ENCODE results near the gene RPS21. TPM values are rescaled to one million over a fixed set of nuclear protein-coding genes. Genes with fewer than 3 reads are reported as not detected.

The RPS21 gene
- total and polyA plus RNA-seq, 2 of the 4 experiments (the other 2 are of a cell fraction): 2,710 to 4,298 TPM

DNA sequence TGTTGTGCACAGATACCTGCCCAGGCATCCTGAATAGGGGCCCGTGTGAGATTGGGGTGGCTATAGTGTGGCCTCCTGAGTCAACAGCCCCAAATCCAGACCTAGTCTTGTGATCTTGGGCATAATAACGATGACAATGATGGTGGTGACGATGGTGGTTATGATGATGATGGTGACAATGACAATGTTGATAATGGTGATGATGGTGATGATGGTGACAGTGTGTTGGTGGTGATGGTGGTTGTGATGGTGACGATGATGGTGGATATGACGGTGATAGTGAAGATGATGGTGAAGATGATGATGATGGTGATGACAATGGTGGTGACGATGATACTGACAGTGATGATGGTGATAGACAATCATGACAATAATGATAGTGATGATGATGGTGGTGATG is 5.1 kb upstream of the RPS21 start:
- H3K9me3 ChIP-seq (ENCODE audit: control insufficient read depth, insufficient read depth, low read length): no peaks in the 10 kb centered on the region
- ATAC-seq (ENCODE audit: low read depth) (no peak), DNase-seq (no peak)
- H3K9ac ChIP-seq (ENCODE audit: low read depth, low read length): no peak overlapping the region
- H3K27me3 ChIP-seq (ENCODE audit: control insufficient read depth, insufficient read depth, low read length): no peaks in the 10 kb centered on the region
- H4K5ac ChIP-seq (ENCODE audit: low read depth, low read length): no peak overlapping the region
- H3K4ac ChIP-seq (ENCODE audit: low read depth, low read length): no peak overlapping the region
- no peak overlapping the region for H2BK120ac ChIP-seq (ENCODE audit: low read depth, low read length)
- peak overlapping the region; percentile 52 for H2BK5ac ChIP-seq (ENCODE audit: low read depth, low read length, poor library complexity, severe bottlenecking)
- peaks cover 5% of the 10 kb centered on the region for H3K4me1 ChIP-seq (ENCODE audit: control insufficient read depth, insufficient read depth, low read length)
- no peak overlapping the region for H3K18ac ChIP-seq (ENCODE audit: low read depth, low read length)
- POLR2A ChIA-PET (ENCODE audit: unreplicated experiment): no interaction called here
- H2AK5ac ChIP-seq (ENCODE audit: low read depth, low read length): peak overlapping the region; percentile 91
- dilution Hi-C loops (cut with HindIII; ENCODE audit: low sequenced_read_pairs, unreplicated experiment): loop anchor here (25.0 kb wide), 1 partner anchor 95 kb away; no protein-coding TSS in a partner anchor
- H3K79me1 ChIP-seq (ENCODE audit: low read depth in 1 of 2, low read length in 2 of 2): peaks cover 9 to 45% of the 10 kb centered on the region in 2 experiments
- peaks cover 6% of the 10 kb centered on the region for H3K36me3 ChIP-seq (ENCODE audit: control insufficient read depth, insufficient read depth, low read length)
- no peak overlapping the region for H3K27ac ChIP-seq (ENCODE audit: insufficient read depth, low read length)
- WGBS, 2 experiments (ENCODE audit: extremely low coverage in 2 of 2, insufficient read length in 1 of 2): 89% methylated on average over 6 of the region's 6 CpGs; no CpG with 5 or more reads in 1 of the 2 experiments
- no peak overlapping the region for H3K56ac ChIP-seq (ENCODE audit: extremely low read depth, insufficient read depth, low read length)
- intact Hi-C loops (cut with micrococcal nuclease): loop anchor here (1.0 to 10.0 kb wide), 2 partner anchors 80 to 367 kb away; partner anchors contain the start of gene ADRM1
- CTCF ChIA-PET: interaction anchor here (0.6 to 1.6 kb wide), 5 partner anchors 9 to 353 kb away, joined by 3 to 10 read pairs (median 3); no protein-coding TSS in a partner anchor
- TF ChIP-seq RCOR1 (IDR thresholded peaks at IDR 0.05; ENCODE audit: insufficient replicate concordance, low read length): no peak
- TF ChIP-seq, protein P1, sequence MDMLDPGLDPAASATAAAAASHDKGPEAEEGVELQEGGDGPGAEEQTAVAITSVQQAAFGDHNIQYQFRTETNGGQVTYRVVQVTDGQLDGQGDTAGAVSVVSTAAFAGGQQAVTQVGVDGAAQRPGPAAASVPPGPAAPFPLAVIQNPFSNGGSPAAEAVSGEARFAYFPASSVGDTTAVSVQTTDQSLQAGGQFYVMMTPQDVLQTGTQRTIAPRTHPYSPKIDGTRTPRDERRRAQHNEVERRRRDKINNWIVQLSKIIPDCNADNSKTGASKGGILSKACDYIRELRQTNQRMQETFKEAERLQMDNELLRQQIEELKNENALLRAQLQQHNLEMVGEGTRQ (IDR thresholded peaks at IDR 0.05; ENCODE audit: low read depth, low read length): no peak
- TF ChIP-seq FOS (IDR thresholded peaks at IDR 0.05; ENCODE audit: low read depth, low read length): no peak
- TF ChIP-seq, protein P2, sequence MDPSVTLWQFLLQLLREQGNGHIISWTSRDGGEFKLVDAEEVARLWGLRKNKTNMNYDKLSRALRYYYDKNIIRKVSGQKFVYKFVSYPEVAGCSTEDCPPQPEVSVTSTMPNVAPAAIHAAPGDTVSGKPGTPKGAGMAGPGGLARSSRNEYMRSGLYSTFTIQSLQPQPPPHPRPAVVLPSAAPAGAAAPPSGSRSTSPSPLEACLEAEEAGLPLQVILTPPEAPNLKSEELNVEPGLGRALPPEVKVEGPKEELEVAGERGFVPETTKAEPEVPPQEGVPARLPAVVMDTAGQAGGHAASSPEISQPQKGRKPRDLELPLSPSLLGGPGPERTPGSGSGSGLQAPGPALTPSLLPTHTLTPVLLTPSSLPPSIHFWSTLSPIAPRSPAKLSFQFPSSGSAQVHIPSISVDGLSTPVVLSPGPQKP (IDR thresholded peaks at IDR 0.05; ENCODE audit: borderline replicate concordance, low read depth, low read length): no peak
- TF ChIP-seq MXI1 (IDR thresholded peaks at IDR 0.05; ENCODE audit: borderline replicate concordance, low read depth, low read length): no peak
- no peak for TF ChIP-seq MAFK (IDR thresholded peaks at IDR 0.05; ENCODE audit: low read depth, low read length)
- no peak for TF ChIP-seq BHLHE40 (IDR thresholded peaks at IDR 0.05; ENCODE audit: low read depth, low read length)
- TF ChIP-seq RAD21 (IDR thresholded peaks at IDR 0.05; ENCODE audit: low read length): no peak
- TF ChIP-seq CEBPB (IDR thresholded peaks at IDR 0.05; ENCODE audit: low read depth, low read length): no peak
- TF ChIP-seq CHD1 (IDR thresholded peaks at IDR 0.05; ENCODE audit: low read depth, low read length): no peak
- TF ChIP-seq RFX5 (IDR thresholded peaks at IDR 0.05; ENCODE audit: low read depth, low read length): no peak
- no peak for TF ChIP-seq MAZ (IDR thresholded peaks at IDR 0.05; ENCODE audit: borderline replicate concordance, low read depth, low read length)
- no peak overlapping the region for H4K91ac ChIP-seq (ENCODE audit: insufficient read depth, low read depth, low read length)
- H3K23ac ChIP-seq (ENCODE audit: low read depth, low read length): no peak overlapping the region
- no peak overlapping the region for H2BK20ac ChIP-seq (ENCODE audit: low read depth, low read length)
- H3K9me1 ChIP-seq (ENCODE audit: insufficient read depth, low read length): peaks cover 12% of the 10 kb centered on the region
- H3K4me2 ChIP-seq (ENCODE audit: low read depth, low read length): no peak overlapping the region
- H2AK9ac ChIP-seq (replicated peaks; ENCODE audit: low read depth, low read length, poor library complexity): peak overlapping the region; percentile 86
- H3K14ac ChIP-seq (replicated peaks; ENCODE audit: low read depth, low read length): no peak overlapping the region
- no TSS peak for BruUV-seq (replicated peaks)
- no peak overlapping the region for H4K8ac ChIP-seq (ENCODE audit: low read depth in 2 of 2, low read length in 2 of 2)
- in situ Hi-C loops (cut with MboI; ENCODE audit: low sequenced_read_pairs): loop anchor here (5.0 to 25.0 kb wide), 2 partner anchors 75 to 370 kb away; no protein-coding TSS in a partner anchor
- H2BK15ac ChIP-seq (ENCODE audit: low read depth, low read length): no peak overlapping the region
- H2AFZ ChIP-seq (replicated peaks; ENCODE audit: low read length, poor library complexity): no peak overlapping the region
- no peak overlapping the region for H3K4me3 ChIP-seq (ENCODE audit: insufficient read depth, low read depth, low read length)
- H4K20me1 ChIP-seq (ENCODE audit: insufficient read depth, low read length): peaks cover 13% of the 10 kb centered on the region

Data from IMR-90 (cell line).